IPS DF 6.9 (cell line): Measurements from ENCODE around the gene NUS1.
"Not testable (repeated sequence)": the region's sequence is repeated elsewhere in the genome, so short reads cannot be mapped to it uniquely, and the experiment has no call there.

Source experiments
- DNase-seq: peaks from one replicate; pipeline ENCODE4 v3.0.0-alpha.2; 2013; ENCODE audit warnings: low read depth, low spot score
- H3K27ac ChIP-seq: one replicate; pipeline ENCODE4 v1.5.1; 2013; ENCODE audit warnings: low read length, control low read depth
- H3K27me3 ChIP-seq: 2 replicates; pipeline ENCODE4 v1.6.1; 2013; ENCODE audit warnings: mild to moderate bottlenecking, low read length; ENCODE audit not compliant: control insufficient read depth, insufficient read depth
- H3K36me3 ChIP-seq: 2 replicates; pipeline ENCODE4 v1.6.1; 2013; ENCODE audit warnings: low read length; ENCODE audit not compliant: control insufficient read depth, insufficient read depth
- H3K4me1 ChIP-seq: 2 replicates; pipeline ENCODE4 v1.6.1; 2013; ENCODE audit warnings: low read length; ENCODE audit not compliant: control insufficient read depth, insufficient read depth
- H3K4me3 ChIP-seq: 2 replicates; pipeline ENCODE4 v1.5.1; 2013; ENCODE audit warnings: mild to moderate bottlenecking, low read length
- H3K9me3 ChIP-seq: 2 replicates; pipeline ENCODE4 v1.6.1; 2013; ENCODE audit warnings: low read length, inconsistent platforms; ENCODE audit not compliant: control insufficient read depth, insufficient read depth
- WGBS: extraction: QIAGEN DNeasy Blood & Tissue Kit; methylation state at CpG from one replicate; pipeline ENCODE4 v1.1.7; 2013; ENCODE audit warnings: mixed read lengths, missing lambda C conversion rate; ENCODE audit not compliant: insufficient read length, insufficient coverage; 5-methylcytosine and 5-hydroxymethylcytosine counted together

Gene NUS1

DNA sequence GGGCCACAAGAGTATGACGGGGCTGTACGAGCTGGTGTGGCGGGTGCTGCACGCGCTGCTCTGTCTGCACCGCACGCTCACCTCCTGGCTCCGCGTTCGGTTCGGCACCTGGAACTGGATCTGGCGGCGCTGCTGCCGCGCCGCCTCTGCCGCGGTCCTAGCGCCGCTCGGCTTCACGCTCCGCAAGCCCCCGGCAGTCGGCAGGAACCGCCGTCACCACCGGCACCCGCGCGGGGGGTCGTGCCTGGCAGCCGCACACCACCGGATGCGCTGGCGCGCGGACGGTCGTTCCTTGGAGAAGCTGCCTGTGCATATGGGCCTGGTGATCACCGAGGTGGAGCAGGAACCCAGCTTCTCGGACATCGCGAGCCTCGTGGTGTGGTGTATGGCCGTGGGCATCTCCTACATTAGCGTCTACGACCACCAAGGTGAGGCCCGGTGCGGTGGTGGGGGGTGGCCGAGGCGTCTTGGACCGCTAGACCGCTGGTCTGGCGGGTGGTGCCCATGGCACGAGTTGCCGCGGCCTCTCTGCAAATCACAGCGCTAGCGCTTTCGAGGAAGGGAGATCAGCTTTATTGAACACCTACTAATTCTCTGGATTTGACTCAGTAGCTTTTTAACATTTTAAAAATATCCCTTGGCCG is 511 bp downstream of the NUS1 start:
- not testable (repeated sequence) for H3K27me3 ChIP-seq, DNase-seq, H3K27ac ChIP-seq, H3K9me3 ChIP-seq, H3K4me1 ChIP-seq, H3K36me3 ChIP-seq
- no CpG with 5 or more reads among the region's 62 CpGs for WGBS
- H3K4me3 ChIP-seq = peak overlapping the region; percentile 68

DNA sequence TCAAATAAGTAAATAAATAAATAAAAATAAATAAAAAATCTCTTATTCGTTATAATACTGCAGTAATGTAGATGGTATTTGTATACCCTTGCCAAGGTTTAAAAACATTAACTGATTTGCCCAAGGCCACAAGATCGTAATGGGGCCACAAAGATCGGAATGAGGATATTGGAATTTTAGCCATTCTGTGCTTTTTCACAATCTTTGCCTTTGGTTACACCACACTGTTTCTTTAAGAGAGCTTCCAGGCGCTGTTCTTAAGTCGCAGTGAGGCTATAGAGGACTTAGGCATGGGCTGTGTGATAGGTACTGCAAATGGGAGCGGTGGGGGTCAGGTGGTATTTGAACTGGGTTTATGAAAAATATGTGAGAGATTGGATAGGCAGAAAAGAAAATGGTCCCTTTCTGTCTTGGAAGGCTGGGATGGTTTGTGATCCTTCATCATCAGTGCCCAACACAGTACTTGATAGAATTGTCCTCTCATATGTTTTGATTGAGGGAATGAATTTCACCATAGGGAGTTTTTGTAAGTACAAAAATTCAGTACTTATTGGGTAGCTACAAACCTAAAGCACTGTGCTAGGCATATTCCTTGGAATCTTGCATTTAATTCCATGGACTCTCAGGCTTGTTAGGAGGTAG is 1.4 kb downstream of the NUS1 start:
- no peak for DNase-seq
- peak overlapping the region; percentile 15; the same call in 1 of the 2 replicates for H3K4me3 ChIP-seq
- no peaks in the 10 kb centered on the region for H3K9me3 ChIP-seq
- no CpG with 5 or more reads among the region's 6 CpGs for WGBS
- no peaks in the 10 kb centered on the region for H3K36me3 ChIP-seq
- H3K27ac ChIP-seq = no peak overlapping the region
- no peaks in the 10 kb centered on the region for H3K4me1 ChIP-seq
- no peaks in the 10 kb centered on the region for H3K27me3 ChIP-seq

DNA sequence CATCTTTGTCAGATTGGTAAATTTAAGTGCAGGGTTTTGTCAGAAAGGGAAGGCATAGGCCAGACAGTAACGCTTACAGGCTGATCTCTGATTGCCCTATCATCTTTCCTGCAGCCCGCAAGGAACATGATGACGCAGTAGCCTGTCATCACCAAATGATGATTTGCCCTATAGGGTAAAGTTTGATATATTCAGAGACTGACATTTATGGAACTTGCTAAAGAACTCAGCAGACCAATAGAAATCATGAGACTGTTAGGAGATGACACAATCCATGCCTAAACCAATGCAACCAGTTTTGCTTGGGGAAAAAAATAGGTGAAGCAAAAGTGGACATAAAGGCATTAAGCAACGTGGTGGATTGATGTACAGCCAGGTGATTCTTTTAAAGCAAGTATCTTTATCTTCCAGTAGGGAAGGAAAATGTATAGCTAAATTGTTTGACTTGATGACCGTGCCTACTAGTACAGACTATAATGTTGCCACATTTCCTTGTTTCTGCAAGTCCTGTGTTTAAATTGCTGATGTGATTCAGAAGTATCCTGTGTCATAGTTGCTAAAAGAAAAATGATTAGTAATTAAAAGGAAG is 2.4 kb downstream of the NUS1 start:
- Histone ChIP-seq H3K9me3 (no peaks in the 10 kb centered on the region), H3K27me3 (no peaks in the 10 kb centered on the region), H3K36me3 (no peaks in the 10 kb centered on the region), H3K4me3 (no peak overlapping the region), H3K4me1 (no peaks in the 10 kb centered on the region), H3K27ac (no peak overlapping the region)
- WGBS = no CpG with 5 or more reads among the region's 5 CpGs
- no peak for DNase-seq

GRCh38 chr6:117681162-117681741 is 6.0 kb downstream of the NUS1 start:
- Histone ChIP-seq H3K9me3 (no peaks in the 10 kb centered on the region), H3K4me3 (no peak overlapping the region), H3K27me3 (no peaks in the 10 kb centered on the region), H3K4me1 (no peaks in the 10 kb centered on the region), H3K27ac (no peak overlapping the region), H3K36me3 (no peaks in the 10 kb centered on the region)
- no peak for DNase-seq
- 100% methylated on average over 1 of the region's 3 CpGs for WGBS

- Histone ChIP-seq H3K4me3 (no peak overlapping the region), H3K27ac (no peak overlapping the region), H3K4me1 (no peaks in the 10 kb centered on the region), H3K27me3 (no peaks in the 10 kb centered on the region), H3K9me3 (no peaks in the 10 kb centered on the region), H3K36me3 (no peaks in the 10 kb centered on the region)
- no CpG with 5 or more reads among the region's 1 CpG for WGBS
- DNase-seq = no peak
Measured at GRCh38 chr6:117684749-117685148, 9.5 kb downstream of the NUS1 start.

DNA sequence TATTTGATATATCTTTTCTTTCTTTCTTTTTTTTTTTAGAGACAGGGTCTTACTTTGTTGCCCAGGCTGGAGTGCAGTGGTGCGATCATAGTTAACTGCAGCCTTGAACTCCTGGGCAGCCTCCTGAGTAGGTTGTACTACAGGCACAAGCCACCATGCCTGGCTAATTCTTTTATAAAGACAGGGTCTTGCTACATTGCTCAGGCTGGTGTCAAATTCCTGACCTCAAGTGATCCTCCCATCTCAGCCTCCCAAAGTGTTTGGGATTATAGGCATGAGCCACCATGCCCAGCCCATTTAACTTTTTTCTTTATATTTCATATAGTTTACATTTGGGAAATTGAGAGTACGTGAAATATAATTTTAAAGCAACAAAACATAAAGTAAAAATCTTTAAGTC is 10.1 kb downstream of the NUS1 start:
- Histone ChIP-seq H3K4me1 (no peaks in the 10 kb centered on the region), H3K27ac (no peak overlapping the region), H3K4me3 (no peak overlapping the region), H3K27me3 (no peaks in the 10 kb centered on the region), H3K36me3 (no peaks in the 10 kb centered on the region), H3K9me3 (no peaks in the 10 kb centered on the region)
- WGBS = no CpG with 5 or more reads among the region's 2 CpGs
- DNase-seq = no peak

- Histone ChIP-seq H3K4me1 (no peaks in the 10 kb centered on the region), H3K4me3 (no peak overlapping the region), H3K9me3 (no peaks in the 10 kb centered on the region), H3K36me3 (no peaks in the 10 kb centered on the region), H3K27ac (no peak overlapping the region), H3K27me3 (no peaks in the 10 kb centered on the region)
- DNase-seq = no peak
- 100% methylated on average over 1 of the region's 1 CpG for WGBS
Measured at GRCh38 chr6:117687021-117687648, 11.9 kb downstream of the NUS1 start.

DNA sequence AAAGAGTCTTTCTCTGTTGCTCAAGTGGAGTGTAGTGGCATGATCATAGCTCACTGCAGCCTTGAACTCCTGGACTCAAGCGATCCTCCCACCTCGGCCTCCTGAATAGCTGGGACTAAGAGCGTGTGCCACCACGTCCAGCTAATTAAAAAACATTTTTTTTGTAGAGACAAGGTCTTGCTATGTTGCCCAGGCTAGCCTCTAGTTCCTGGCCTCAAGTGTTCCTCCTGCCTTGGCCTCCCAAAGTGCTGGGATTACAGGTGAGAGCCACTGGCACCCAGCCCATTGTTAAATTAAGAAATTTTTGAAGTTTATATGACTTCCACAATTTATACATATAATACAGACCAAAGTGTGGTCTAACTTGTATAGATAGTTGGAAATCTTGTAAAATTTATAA is 14.3 kb downstream of the NUS1 start:
- H3K4me3 ChIP-seq, DNase-seq, H3K36me3 ChIP-seq, H3K27ac ChIP-seq, H3K27me3 ChIP-seq, H3K4me1 ChIP-seq, H3K9me3 ChIP-seq: not testable (repeated sequence)
- no CpG with 5 or more reads among the region's 4 CpGs for WGBS

GRCh38 chr6:117706504-117706903 is 31.2 kb downstream of the NUS1 start:
- H3K27me3 ChIP-seq = no peaks in the 10 kb centered on the region
- no peak overlapping the region for H3K4me3 ChIP-seq
- no CpG with 5 or more reads among the region's 3 CpGs for WGBS
- H3K27ac ChIP-seq = no peak overlapping the region
- H3K9me3 ChIP-seq = no peaks in the 10 kb centered on the region
- no peak for DNase-seq
- H3K36me3 ChIP-seq = no peaks in the 10 kb centered on the region; the same call in 1 of the 2 replicates
- H3K4me1 ChIP-seq = no peaks in the 10 kb centered on the region

- not testable (repeated sequence) for DNase-seq, H3K4me1 ChIP-seq, H3K27ac ChIP-seq, H3K27me3 ChIP-seq, H3K4me3 ChIP-seq, H3K9me3 ChIP-seq, H3K36me3 ChIP-seq
- WGBS = no CpG with 5 or more reads among the region's 7 CpGs
Measured at GRCh38 chr6:117706936-117707509, 31.8 kb downstream of the NUS1 start.
